ENCODE data around the gene DDX42. TPM values are rescaled to one million over a fixed set of nuclear protein-coding genes. Genes with fewer than 3 reads are reported as not detected.

Gene DDX42
- total and polyA plus RNA-seq, 8 donors: 42.7 to 346 (median 186) TPM

GRCh38 chr17:63741143-63741407 lies 32.9 kb upstream of the DDX42 start:
- intact Hi-C loops (cut with DNase I; ENCODE audit: low total_unique reads): no loop called here
- TF ChIP-seq CTCF (IDR thresholded peaks at IDR 0.05) (no peak), EP300 (IDR thresholded peaks at IDR 0.05) (no peak), POLR2A (IDR thresholded peaks at IDR 0.05) (no peak), POLR2AphosphoS5 (IDR thresholded peaks at IDR 0.05) (no peak)
- Histone ChIP-seq H3K9me3 (no peaks in the 10 kb centered on the region), H3K27me3 (no peaks in the 10 kb centered on the region), H3K4me1 (peaks cover 9 to 26% (median 20%) of the 10 kb centered on the region in 4 donors), H3K36me3 (peaks cover 9 to 17% (median 14%) of the 10 kb centered on the region in 4 donors), H3K27ac (peak overlapping the region; percentile 90 to 98 (median 95)), H3K4me3 (peak overlapping the region; percentile 62 to 91 (median 80))
- no peak for DNase-seq
- 0 to 1% (median 0%) methylated on average over 14 of the region's 14 CpGs for WGBS, 5 donors

- peak within 1 kb of the TSS; percentile 90 to 98 (median 95) for H3K27ac ChIP-seq
- H3K9me3 ChIP-seq: no peaks in the 10 kb centered on the region
- peak; percentile 99 to 100 for DNase-seq
- peak within 1 kb of the TSS; percentile 62 to 91 (median 80) for H3K4me3 ChIP-seq
- H3K27me3 ChIP-seq: no peaks in the 10 kb centered on the region
- peaks cover 9 to 26% (median 20%) of the 10 kb centered on the region in 4 donors for H3K4me1 ChIP-seq
- TF ChIP-seq EP300 (IDR thresholded peaks at IDR 0.05): no peak
- no peak for TF ChIP-seq CTCF (IDR thresholded peaks at IDR 0.05)
- TF ChIP-seq POLR2AphosphoS5 (IDR thresholded peaks at IDR 0.05): peak; percentile 60 to 95 (median 89)
- TF ChIP-seq POLR2A (IDR thresholded peaks at IDR 0.05): peak in 1 of 4 donors; percentile 61
- H3K36me3 ChIP-seq: peaks cover 9 to 22% (median 19%) of the 10 kb centered on the region in 4 donors
- WGBS, 5 donors: 0 to 1% (median 0%) methylated on average over 22 to 61 of the region's 61 CpGs
- intact Hi-C loops (cut with DNase I; ENCODE audit: low total_unique reads): no loop called here
These were observed 32.4 kb upstream of the DDX42 start, which contains the start of gene STRADA for GRCh38 chr17:63741408-63742173. Gene STRADA (minus strand): TSS chr17:63741799. CDS start chr17:63728369, 13,430 bp downstream.

GRCh38 chr17:63751806-63752205 lies 22.2 kb upstream of the DDX42 start:
- peak in 1 of 2 donors; percentile 28 for DNase-seq
- intact Hi-C loops (cut with DNase I; ENCODE audit: low total_unique reads): no loop called here
- no peaks in the 10 kb centered on the region for H3K27me3 ChIP-seq
- H3K4me1 ChIP-seq: peaks cover 0 to 13% (median 2%) of the 10 kb centered on the region in 4 donors
- no peak overlapping the region for H3K4me3 ChIP-seq
- H3K36me3 ChIP-seq: peaks cover 49 to 100% (median 97%) of the 10 kb centered on the region in 4 donors
- no peaks in the 10 kb centered on the region for H3K9me3 ChIP-seq
- WGBS, 5 donors: 42 to 61% (median 46%) methylated on average over 8 of the region's 8 CpGs
- TF ChIP-seq CTCF (IDR thresholded peaks at IDR 0.05) (no peak), EP300 (IDR thresholded peaks at IDR 0.05) (no peak), POLR2A (IDR thresholded peaks at IDR 0.05) (no peak), POLR2AphosphoS5 (IDR thresholded peaks at IDR 0.05) (no peak)
- peak overlapping the region in 2 of 5 donors; percentile 22 to 28 for H3K27ac ChIP-seq

GRCh38 chr17:63752707-63753106 lies 21.3 kb upstream of the DDX42 start:
- Histone ChIP-seq H3K9me3 (no peaks in the 10 kb centered on the region), H3K4me1 (peaks cover 0 to 13% (median 2%) of the 10 kb centered on the region in 4 donors), H3K36me3 (peaks cover 56 to 100% (median 98%) of the 10 kb centered on the region in 4 donors), H3K27ac (no peak overlapping the region), H3K4me3 (no peak overlapping the region), H3K27me3 (no peaks in the 10 kb centered on the region)
- no peak for DNase-seq
- intact Hi-C loops (cut with DNase I; ENCODE audit: low total_unique reads): no loop called here
- TF ChIP-seq POLR2AphosphoS5 (IDR thresholded peaks at IDR 0.05) (no peak), CTCF (IDR thresholded peaks at IDR 0.05) (no peak), POLR2A (IDR thresholded peaks at IDR 0.05) (no peak), EP300 (IDR thresholded peaks at IDR 0.05) (no peak)
- WGBS, 5 donors: 44 to 72% (median 55%) methylated on average over 1 of the region's 1 CpG
